Right lobe of liver (tissue), 4 donors: ENCODE measurements around the gene SLC26A3.

Experiments used
- CTCF ChIP-seq, 4 donors: fragments of 200-600 bp in 3 of 4; fragments of 450-650 bp in 1 of 4; IDR thresholded peaks; one replicate each; pipeline versions ENCODE4 v1.5.1 to v1.8.0; 2016 to 2022; ENCODE audit warnings: antibody characterized with exemption in 4 of 4, mild to moderate bottlenecking in 2 of 4
- POLR2A ChIP-seq: fragments of 450-650 bp; IDR thresholded peaks from one replicate; pipeline ENCODE4 v1.6.1; 2017; ENCODE audit warnings: antibody characterized with exemption, mild to moderate bottlenecking
- donor health status: DM: no; HTN: no; CAD: no.
- donor health status: DM: no; HTN: no; CAD: no.
- donor health status: DM: no; HTN: yes; CAD: no.

DNA sequence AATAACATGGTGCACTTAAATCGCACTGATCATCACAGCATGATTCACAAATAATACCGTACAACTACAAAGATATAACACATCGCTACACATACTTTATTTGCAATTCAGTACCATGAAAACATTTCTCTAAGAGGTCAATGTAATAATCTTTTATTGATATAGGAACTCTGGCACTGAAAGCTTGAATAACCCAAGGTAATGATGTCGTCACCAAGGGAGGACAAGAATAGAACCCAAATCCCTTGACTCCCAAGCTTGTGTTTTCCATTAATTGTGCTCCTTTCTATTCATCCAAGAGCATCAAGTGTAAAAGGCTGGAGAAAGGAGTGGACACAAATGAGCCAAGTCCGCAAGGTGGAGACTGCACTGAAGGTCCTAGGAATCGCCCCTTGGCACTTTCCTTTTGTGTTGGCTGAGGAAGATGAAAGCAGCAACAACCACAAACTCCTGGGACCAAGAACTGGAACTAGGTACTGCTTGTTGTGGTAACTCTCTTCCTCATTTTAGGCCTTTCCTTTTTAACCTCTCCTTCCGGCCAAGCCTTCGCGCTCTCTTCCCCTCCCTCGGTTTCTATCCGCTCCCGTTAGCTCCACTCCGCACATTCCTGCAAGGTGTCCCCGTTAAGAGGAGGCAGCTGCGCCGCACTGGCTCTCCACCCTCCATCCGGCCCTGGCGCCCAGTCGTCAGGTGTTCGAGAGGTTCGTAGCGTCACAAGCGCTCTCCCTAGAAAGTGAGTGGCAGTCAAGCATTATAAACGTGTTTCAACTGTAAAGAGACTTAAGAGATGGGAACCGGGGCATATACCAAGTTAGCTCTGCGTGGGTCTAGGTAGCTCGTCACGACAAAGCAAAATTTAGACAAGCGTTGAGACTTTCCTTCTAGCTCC lies 60.1 kb downstream of the SLC26A3 start:
- no peak for TF ChIP-seq CTCF (IDR thresholded peaks at IDR 0.05)
- TF ChIP-seq POLR2A: no peak
